HS-27A (cell line): ENCODE measurements around the gene DLG1.

Source experiments
- DNase-seq: peaks from one replicate; pipeline ENCODE4 v3.0.0-alpha.2; 2012; ENCODE audit warnings: low read depth, missing footprints

DLG1 gene

GRCh38 chr3:197298341-197298944 is at the start of gene DLG1:
DLG1 (minus strand) TSS chr3:197298612; CDS start chr3:197297204, 1,408 bp downstream.
- peak; percentile 80 for DNase-seq

GRCh38 chr3:197348014-197348413 is 49.6 kb upstream of the DLG1 start:
- no peak for DNase-seq

GRCh38 chr3:197345390-197345789 is 47.0 kb upstream of the DLG1 start:
- no peak for DNase-seq

GRCh38 chr3:197344582-197345318 is 46.3 kb upstream of the DLG1 start:
- no peak for DNase-seq

GRCh38 chr3:197343656-197344408 is 45.4 kb upstream of the DLG1 start:
- DNase-seq = no peak

GRCh38 chr3:197343111-197343510 is 44.7 kb upstream of the DLG1 start:
- no peak for DNase-seq

GRCh38 chr3:197340521-197340871 is 42.1 kb upstream of the DLG1 start:
- no peak for DNase-seq

GRCh38 chr3:197339841-197340520 is 41.6 kb upstream of the DLG1 start:
- no peak for DNase-seq

- no peak for DNase-seq
These were observed 40.2 kb upstream of the DLG1 start for GRCh38 chr3:197338586-197338985.

GRCh38 chr3:197337656-197338055 is 39.2 kb upstream of the DLG1 start:
- DNase-seq = no peak

GRCh38 chr3:197337214-197337613 is 38.8 kb upstream of the DLG1 start:
- no peak for DNase-seq

- no peak for DNase-seq
These were observed 37.9 kb upstream of the DLG1 start for GRCh38 chr3:197336348-197336747.

GRCh38 chr3:197335428-197336132 is 37.2 kb upstream of the DLG1 start:
- DNase-seq = no peak

GRCh38 chr3:197333901-197334639 is 35.7 kb upstream of the DLG1 start:
- no peak for DNase-seq

- DNase-seq = no peak
These were observed 32.7 kb upstream of the DLG1 start for GRCh38 chr3:197331131-197331530.

- no peak for DNase-seq
These were observed 31.0 kb upstream of the DLG1 start for GRCh38 chr3:197329382-197329781.

GRCh38 chr3:197328198-197328597 is 29.8 kb upstream of the DLG1 start:
- no peak for DNase-seq

- DNase-seq = no peak
These were observed 29.3 kb upstream of the DLG1 start for GRCh38 chr3:197327701-197328100.

GRCh38 chr3:197325773-197326172 is 27.4 kb upstream of the DLG1 start:
- DNase-seq = no peak

- no peak for DNase-seq
These were observed 23.7 kb upstream of the DLG1 start for GRCh38 chr3:197322149-197322548.

GRCh38 chr3:197320582-197320981 is 22.2 kb upstream of the DLG1 start:
- DNase-seq = no peak
